CD4-positive, alpha-beta T cell treated with Interleukin-1 beta for 1 hour (primary cell): ENCODE results near the gene ZNF469.
A peak's percentile ranks its signal among the peaks of the same experiment; 100 is the strongest.

ENCODE experiments used
- DNase-seq, 2 donors: peaks; one replicate each; pipeline ENCODE4 v3.0.0-alpha.2; 2020 to 2022

Gene ZNF469

DNA sequence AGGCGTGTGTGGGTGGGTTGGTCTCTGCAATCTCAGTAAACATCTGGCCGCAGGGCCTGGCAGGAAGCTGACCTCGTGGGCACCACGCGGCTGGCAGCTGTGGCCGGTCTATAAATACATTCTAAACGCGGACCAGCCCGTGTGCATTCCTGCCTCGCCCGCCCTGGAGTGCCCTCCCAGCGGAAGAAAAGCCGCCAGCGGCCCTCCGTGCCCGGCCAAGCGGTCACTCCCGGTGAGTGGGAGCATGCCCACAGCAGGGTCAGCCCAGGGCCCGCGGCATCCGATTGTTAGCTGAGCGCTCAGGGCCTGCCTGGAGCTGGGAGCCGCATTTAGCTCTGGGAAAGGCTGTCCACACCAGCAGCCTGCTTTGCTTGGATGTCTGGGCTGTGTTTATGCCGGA is 10.3 kb downstream of the ZNF469 start:
- no peak for DNase-seq

DNA sequence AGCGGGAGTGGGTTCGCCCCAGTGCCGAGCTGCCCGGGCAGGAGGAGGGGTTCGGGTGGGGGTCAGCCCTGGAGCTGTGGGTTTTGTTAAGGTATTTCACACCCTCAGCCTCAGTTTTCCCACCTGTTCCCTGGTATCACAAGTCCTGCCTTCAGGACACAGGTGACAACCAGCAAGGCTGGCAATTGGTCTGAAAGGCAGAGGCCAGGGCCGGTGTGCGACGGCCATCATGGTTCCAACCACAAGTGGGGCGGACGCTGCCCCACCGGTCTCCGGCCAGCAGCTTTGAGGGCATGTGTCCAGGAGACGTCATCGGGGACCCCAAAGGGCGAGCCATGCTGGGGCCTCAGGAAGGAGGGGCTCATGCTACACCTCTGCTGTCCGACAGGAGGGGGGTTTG is 10.8 kb downstream of the ZNF469 start:
- DNase-seq = no peak

DNA sequence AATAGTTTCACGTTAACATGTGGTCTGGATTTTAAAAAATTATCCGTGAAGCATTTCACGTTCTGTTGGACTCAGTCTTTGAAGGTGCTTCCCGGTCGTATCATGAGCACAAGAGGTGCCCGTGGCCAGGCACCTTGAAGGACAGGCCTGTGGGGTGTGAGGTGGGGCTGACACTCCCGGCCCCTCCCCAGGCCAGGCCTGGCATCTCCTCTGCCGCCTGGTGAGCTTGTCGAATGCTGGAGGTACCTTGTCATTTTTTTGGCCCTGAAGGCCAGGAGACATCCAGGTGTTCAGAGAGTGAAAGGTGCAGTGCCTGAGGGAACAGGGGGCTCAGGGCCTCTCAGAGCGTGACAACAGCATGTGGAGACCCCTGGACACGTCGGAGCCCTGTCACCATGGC is 11.7 kb downstream of the ZNF469 start:
- no peak for DNase-seq

DNA sequence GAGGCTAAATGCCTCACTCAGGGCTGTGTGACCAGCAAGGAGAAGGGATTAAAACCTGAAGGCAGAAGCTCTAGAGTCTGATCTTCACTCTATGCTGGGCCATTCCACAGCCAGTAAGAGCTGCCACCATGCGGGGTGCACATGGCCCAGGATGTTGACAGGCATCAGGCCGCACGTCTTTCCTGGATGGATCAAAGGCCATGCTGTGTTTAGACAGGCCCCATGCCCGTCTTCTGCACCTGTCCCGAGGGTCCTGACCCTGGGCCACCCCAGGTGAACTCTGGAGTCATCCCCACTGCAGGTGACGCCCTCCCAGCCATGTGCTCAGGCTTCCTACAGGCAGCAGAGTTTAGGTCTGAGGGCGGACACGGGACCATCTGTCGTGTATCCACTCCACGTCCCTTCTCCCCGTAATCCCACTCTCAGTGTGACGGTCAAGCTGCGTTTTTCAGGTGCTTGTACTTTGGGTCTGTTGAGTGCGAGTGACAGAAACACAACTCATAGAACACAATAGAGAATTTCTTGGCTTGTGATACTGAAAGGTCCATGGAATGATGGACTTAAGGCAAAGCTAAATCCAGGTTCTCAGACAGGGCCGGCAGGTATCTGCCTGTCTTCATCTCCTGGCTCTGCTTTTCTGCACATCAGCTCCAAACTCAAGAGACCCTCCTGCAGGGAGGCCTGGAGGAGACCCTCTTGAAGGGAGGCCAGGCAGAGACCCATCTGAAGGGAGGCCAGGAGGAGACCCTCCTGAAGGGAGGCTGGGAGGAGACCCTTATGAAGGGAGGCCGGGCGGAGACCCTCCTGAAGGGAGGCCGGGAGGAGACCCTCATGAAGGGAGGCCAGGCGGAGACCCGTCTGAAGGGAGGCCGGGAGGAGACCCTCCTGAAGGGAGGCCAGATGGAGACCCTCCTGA is 13.2 kb downstream of the ZNF469 start:
- DNase-seq = no peak

DNA sequence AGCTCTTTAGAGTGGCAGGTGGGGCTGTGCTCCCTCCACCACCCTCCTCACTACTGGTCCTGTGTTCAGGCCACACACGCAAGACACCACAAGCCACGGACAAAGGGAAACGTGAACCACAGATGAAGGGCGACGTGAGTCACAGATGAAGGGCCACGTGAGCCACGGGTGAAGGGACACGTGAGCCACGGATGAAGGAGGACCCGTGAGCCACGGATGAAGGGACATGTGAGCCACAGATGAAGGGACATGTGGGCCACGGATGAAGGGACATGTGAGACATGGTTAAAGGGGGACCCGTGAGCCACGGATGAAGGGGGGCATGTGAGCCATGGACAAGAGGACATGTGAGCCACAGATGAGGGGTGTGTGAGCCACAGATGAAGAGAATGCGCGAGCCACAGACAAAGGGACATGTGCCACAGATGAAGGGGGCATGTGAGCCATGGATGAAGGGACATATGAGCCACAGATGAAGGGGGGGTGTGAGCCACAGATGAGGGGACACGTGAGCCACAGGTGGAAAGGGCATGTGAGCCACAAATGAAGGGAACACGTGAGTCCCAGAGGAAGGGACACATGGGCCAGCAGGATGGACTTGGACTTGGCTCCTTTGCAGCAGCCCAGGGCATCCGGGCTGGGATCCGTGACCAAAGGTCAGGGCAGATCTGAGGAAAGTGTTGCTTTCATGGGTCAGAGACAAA is 15.6 kb downstream of the ZNF469 start:
- DNase-seq = no peak

DNA sequence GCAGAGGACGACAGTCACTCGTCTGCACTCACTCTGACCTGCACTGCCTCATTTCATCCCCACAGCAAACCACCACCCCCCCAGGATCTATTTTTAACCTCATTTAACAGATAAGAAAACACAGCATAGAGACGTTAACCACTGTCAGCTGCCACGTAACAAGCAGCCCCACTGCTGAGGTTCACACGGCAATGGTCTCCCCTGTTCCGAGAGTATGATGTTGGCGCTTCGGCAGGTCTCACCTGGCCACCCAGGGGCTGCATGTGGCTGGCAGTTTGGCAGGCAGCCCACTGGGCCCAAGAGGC is 16.1 kb downstream of the ZNF469 start:
- no peak for DNase-seq

DNA sequence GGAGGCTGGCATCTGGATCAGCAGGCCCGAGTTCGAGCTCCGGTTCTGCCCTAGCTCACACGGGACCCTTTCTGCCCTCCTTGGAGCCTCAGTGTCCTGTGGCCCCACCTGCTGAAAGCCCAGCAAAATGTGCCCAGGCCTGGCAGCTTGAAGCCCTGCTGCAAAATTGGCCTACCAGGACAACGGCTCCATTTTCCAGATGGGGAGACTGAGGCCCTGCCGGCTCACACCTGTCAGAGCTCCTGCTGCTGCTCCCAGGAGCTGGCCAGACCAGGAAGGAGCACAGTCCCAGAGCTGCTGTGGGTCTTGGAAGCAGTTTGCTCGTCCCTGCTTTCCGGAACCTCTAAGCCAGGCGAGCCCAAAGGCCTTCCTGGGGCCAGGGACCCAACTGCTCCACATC is 17.4 kb downstream of the ZNF469 start:
- no peak for DNase-seq

DNA sequence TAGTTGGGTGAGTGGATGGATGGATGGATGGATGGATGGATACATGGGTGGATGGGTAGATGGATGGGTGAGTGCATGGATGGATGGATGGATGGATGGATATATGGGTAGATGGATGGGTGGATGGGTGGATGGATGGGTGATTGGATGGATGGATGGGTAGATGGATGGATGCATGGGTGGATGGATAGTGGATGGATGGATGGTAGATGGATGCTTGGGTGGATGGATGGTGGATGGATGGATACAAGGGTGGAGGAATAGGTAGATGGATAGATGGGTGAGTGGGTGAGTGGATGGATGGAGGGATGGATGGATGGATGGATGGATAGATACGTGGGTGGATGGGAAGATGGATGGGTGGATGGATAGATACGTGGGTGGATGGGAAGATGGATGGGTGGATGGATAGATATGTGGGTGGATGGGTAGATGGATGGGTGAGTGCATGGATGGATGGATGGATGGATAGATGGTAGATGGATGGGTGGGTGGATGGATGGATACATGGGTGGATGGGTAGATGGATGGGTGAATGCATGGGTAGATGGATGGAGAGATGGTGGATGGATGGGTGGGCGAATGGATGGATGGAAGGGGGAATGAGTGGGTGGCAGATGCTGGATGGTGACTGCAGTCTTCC is 19.0 kb downstream of the ZNF469 start:
- DNase-seq = no peak

DNA sequence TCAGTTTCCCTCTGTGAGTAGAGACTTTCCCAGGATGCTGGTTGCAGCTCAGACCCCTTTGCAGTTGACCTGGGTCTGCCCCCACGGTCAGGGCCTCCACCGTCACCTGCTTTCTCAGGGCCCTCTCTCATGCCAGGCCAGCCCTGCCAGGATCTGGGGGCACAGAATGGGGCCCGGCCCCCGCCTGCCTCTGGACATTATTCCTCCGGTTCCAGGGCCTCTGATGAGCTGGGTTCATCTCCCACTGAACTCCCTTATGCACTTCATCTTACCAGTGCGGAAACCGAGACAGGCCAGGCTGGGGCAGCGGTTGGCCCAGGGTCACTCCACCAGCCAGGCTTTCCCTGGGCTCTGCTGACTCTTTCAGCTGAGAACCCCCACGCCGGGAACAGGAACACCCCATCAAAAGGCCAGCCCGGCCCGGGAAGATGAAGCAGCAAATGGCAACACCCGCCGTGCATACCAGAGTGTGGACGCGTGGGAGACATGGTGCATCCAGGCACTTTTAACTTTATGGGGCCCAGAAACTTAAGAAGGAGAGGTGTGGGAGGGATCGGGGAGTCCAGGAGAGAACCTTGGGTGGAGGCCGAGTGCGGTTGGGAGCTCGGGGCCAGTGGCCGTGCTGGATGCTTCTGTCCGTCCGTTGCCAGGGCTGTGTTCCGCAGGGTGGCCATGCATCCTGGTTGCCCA is 19.9 kb downstream of the ZNF469 start:
- no peak for DNase-seq

DNA sequence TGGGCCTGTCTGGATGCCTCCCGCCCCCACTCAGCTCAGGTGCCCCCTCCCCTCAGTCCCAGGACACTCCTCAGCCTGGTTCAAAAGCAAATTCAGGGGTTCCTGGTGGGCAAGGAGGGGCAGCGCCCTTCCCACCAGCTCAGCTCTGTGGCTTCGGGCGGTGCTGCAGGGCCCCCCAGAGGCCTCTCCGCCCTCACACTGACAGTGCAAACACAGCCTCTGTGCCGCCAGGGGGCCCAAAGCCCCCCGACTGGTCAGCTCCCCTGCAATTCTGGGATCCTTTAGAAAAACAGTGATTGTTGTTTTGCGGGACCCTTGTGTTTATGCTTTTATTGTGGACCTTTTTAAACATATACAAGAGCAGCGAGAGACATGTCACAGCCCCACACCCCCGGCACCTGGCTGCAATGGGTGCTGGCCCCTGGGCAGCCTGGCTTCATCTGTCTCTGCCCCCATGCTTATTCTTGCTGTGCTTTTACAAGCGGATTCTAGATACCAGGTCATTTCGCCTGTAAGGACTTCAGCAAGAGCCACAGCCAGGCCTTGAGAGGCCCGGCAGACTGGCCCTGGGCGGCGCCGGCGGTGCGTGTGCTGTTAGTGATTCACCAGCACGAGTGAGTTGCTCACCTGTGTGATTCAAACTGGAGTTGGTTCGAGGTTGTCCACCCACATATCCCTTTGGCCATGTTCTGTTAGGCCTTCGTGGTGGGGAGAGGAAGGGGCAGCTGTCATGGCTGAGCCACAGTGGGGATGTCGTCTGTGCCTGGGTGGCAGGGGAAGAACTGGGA is 21.2 kb downstream of the ZNF469 start:
- no peak for DNase-seq

DNA sequence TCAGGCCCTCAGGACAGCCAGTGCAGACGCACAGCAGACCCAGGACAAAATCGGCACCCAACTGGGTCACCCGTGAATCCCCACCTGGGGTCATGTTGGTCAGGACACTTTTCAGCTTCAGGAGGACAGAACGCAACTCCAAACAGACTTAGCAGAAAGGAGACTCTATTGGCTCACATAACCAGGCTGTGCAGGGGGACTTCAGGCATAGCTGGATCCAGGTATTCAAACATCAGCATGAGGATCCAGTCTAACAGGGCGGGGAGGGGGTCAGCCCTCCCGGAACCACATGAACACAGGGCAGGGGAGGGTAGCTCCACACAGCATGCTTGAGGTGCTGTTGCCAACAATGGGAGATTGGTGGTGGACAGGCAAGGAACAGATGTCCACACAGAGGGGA is 22.0 kb downstream of the ZNF469 start:
- DNase-seq = no peak

DNA sequence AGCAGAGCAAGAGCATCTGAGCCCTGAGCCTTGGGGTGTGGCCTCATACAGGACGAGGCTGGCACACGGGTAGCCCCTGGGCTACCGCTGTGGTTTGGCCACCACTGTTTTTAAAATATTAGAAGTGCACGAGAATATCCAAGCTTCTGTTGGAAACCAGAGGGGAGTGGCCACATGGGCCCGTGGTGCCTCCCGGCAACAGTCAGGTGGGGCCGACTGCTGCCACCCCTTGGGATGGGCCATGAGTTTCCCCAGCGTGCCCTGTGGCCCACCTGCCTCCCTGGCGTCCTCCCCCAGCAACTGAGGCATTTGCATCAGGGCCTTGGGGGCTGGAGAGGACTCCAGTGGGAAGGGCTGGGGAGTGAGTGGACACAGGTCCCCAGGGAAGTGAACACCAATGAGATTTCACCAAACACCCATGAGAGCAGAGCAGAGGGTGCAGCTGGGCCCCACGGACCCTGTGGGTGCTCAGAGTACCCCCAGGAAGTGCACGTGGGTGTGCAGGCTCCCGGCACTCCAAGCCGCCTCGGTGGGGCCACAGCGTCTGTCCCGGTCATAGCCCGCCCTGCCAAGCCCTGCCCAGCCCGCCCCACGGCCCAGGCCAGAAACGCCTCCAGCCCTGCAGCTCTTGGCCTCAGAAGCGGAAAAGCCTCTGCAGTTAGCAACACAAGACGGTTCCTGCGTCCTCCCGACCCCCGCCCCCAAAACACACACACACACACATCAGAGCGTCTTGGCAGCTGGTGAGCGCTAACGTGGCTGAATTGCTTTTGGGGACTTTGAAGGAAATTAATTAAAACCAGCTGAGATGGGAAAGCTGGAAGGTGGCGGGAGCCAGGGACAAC is 22.7 kb downstream of the ZNF469 start:
- no peak for DNase-seq

DNA sequence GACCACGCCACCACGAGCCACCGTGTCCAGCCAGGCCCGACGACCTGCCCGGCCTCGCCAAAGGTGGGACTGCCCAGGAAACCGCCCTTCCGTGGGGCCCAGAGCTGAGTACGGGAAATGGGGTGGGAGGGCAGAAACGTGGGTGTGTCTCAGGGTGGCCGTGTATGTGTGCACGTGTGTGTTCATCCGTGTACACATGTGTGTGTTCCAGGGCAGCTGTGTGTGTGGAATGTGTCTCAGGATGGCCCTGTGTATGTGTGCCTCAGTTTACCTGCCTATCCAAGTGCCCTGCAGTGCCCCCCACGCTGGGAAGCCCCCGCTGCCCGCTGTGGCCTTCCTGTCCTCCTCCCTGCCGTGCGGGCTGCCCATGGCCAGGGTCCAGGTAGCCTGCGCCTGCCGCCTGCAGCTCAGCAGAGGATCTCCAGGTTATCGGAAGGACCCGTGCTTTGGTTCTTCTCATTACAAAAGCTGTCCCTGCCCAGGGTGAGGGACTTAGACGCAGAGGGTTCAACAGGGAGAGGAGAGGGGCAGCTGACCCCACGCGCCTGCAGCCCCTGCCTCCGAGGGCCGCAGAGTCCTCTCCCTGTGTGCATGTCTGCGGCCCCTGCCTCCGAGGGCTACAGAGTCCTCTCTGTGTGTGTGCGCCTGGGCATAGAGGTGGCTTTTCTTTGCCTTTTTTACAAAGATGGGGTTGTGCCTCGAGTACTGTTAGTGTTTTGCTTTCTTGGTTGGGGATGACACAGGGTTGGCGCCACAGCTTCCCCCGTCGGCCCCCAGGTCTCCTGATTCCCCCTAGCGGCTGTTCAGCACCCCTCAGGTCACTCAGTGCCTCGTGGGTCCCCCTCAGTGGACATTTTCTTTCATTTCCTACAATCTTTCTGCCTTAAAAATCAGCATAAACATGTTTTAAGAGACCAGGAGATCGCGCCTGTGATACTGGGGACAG is 23.6 kb downstream of the ZNF469 start:
- DNase-seq = no peak

DNA sequence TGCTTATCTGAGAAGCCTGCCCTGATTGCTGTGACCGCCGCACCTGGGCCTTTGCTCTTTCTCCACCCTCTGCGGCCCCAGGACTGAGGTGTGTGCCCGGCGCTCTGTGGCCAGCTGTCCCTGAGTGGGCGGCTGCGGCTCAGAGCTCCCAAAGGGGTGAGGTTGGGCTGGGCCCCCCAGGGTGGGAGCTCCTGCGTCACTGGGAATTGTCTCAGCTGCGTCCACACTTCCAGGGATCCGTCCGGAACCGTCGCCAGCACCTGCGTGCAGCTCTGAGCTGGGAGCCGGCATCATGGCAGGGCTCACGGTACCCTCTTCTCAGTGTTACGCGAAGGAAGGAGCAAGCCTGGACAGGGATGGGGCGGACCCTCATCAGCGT is 24.3 kb downstream of the ZNF469 start:
- DNase-seq = no peak

DNA sequence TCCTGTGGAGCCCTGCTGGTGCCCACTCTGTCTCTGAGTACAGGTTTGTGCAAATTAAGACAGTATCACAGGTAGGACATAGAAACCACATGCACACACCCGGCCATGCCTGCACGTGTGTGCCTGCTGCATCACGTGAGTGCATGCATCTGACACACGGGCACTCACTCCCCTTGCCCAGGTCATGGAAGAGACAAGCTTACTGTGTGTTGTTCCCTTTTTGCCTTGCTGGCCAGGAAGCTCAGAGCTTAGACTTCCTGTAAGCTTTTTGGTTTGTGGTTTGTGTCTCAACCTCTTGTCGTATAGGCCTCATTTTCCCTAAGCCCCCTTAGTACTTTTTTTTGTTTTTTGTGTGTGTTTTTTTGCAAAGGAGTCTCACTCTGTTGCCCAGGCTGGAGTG is 25.0 kb downstream of the ZNF469 start:
- peak in 1 of 2 donors; percentile 45 for DNase-seq

DNA sequence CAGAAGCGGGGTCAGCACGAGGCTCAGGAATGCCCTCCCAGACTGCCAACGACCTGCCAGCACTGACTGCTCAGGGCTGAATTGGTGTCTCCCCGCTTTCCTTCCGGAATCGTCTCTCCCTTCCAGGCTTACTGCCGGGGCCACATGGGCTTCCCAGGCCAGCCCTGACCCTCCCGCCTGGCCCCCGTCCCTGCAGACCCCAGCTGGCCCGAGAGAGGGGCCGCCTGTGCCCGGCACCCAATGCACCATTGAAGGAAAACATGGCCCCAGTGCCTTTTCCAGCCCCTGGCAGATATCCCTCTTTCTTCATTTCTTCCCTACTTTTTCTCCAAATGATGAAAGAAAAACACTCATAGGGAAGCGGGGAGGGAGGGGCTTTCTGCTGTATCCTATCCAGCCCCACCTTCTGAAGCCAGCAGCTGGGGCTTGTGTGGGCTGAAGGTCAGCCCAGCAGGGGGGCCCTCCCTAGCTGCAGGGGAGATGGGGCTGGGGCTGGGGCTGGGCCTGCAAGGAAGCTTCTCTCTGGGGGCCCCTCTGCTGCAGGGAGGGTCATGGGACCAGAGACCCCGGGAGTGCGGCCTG is 25.9 kb downstream of the ZNF469 start:
- DNase-seq = no peak

DNA sequence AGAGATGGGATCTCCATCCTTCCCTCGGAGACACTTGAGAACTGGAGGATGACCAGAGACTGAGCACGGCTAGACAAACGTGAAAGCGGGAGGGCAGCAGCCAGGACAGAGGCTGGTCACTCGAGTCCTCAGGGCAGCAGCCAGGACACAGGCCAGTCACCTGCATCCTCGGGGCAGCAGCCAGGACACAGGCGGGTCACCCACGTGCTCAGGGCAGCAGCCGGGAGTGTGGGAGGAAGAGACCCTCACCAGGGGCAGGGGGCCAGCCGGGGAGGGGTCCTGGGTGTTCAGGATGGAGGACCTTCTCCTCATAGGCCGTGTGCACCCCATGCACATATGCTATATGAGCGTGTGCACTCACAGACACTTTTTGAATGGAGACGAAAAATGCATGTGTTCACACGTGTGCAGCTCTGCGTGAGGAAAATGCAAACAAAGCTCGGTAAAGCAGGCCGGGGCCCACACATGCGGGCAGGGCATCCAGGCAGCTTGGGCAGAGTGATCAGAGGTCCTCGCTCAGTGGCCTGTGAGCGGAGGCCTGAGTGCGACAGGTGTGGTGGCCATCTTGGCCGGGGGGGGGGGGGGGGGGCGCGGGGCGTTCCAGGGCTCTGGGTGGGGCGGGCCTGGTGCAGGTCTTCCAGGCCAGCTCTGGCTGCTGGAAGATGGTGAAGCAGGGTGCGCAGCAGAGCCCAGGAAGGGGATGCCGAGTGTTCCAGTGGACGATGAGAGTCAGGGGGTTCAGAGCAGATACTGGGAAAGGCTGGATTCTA is 26.7 kb downstream of the ZNF469 start:
- no peak for DNase-seq

DNA sequence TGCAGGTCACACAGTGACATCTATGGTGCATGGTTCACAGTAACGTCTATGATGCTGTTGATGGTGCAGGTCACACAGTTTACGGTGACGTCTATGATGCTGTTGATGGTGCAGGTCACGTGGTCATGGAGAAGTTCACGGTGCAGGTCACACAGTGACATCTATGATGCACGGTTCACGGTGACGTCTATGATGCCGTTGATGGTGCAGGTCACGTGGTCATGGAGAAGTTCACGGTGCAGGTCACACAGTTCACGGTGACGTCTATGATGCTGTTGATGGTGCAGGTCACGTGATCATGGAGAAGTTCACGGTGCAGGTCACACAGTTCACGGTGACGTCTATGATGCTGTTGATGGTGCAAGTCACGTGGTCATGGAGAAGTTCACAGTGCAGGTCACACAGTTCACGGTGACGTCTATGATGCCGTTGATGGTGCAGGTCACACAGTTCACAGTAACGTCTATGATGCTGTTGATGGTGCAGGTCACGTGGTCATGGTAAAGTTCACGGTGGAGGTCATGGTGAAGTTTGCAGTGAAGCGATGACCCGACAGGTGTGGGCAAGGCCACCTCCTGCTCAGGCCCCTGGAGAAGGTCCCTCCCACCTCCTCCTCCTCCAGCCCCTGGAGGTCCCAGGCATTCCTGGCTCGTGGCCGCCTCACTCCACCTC is 27.7 kb downstream of the ZNF469 start:
- peak in 1 of 2 donors; percentile 58 for DNase-seq
